Psoas muscle (tissue), 8 donors: ENCODE data around the gene GDAP1L1. TPM values are rescaled to one million over a fixed set of nuclear protein-coding genes. Genes with fewer than 3 reads are reported as not detected.
"Not testable (repeated sequence)": the region's sequence is repeated elsewhere in the genome, so short reads cannot be mapped to it uniquely, and the experiment has no call there.

ENCODE experiments used
- ATAC-seq, 4 donors: fragments of 200-7000 bp; cut with Tn5 transposase; one replicate each; pipeline ENCODE4 v1.9.1; 2020; ENCODE audit warnings: moderate library complexity in 3 of 4, mild to moderate bottlenecking in 2 of 4
- DNase-seq, 2 donors: peaks; one replicate each; pipeline ENCODE4 v3.0.0-alpha.2; 2020
- H3K27ac ChIP-seq: fragments of 200-600 bp; one replicate; pipeline ENCODE4 v1.8.0; 2022
- H3K27me3 ChIP-seq, 3 donors: fragments of 200-600 bp in 1 of 3; one replicate each; pipeline versions ENCODE4 v1.6.1 to v1.8.0; 2013 to 2022; ENCODE audit warnings: low read length in 2 of 3, mild to moderate bottlenecking in 2 of 3, moderate library complexity in 1 of 3; ENCODE audit not compliant: insufficient read depth in 3 of 3
- H3K36me3 ChIP-seq, 2 donors: fragments of 200-600 bp in 1 of 2; one replicate each; pipeline versions ENCODE4 v1.6.1 to v1.8.0; 2013 to 2022; ENCODE audit warnings: low read depth in 1 of 2, mild to moderate bottlenecking in 1 of 2, moderate library complexity in 1 of 2; ENCODE audit not compliant: insufficient read depth in 1 of 2
- H3K4me1 ChIP-seq: fragments of 200-600 bp; one replicate; pipeline ENCODE4 v1.8.0; 2022
- H3K4me3 ChIP-seq: fragments of 200-600 bp; one replicate; pipeline ENCODE4 v1.8.0; 2022; ENCODE audit warnings: mild to moderate bottlenecking
- H3K9me3 ChIP-seq: fragments of 200-600 bp; one replicate; pipeline ENCODE4 v1.8.0; 2022
- CTCF ChIP-seq: fragments of 200-600 bp; IDR thresholded peaks from one replicate; pipeline ENCODE4 v1.8.0; 2022; ENCODE audit warnings: antibody characterized with exemption
- WGBS, 3 donors: extraction: QIAGEN DNeasy Blood & Tissue Kit; methylation state at CpG; one replicate each; pipeline versions ENCODE4 v1.1.6 to v1.1.7; 2013; 5-methylcytosine and 5-hydroxymethylcytosine counted together
- intact Hi-C, 2 donors: fragments of 100-400 bp; cut with DNase I; formaldehyde crosslinking; loops; one replicate each; pipeline versions ENCODE4 v1.11.0 to v1.14.2; 2022
- polyA plus RNA-seq, 3 donors: library from polyadenylated mRNA; stranded (reverse); fragments of 200-250 nt; gene quantifications; one replicate each; pipeline ENCODE4 v1.2.3, GENCODE V29; 2013
- total RNA-seq, 4 donors: library from RNA; stranded (reverse); fragmentation: NEBNext Ultra II Directional in 2 of 4; extraction: Animal tissue kit (Norgen Biotek cat#: 25700) in 2 of 4; gene quantifications; one replicate each; pipeline versions ENCODE4 v1.2.1 to v1.2.4, GENCODE V29; 2021 to 2023
- donor health status: healthy with polysubstance abuse.
- donor health status: DM: no; HTN: no; CAD: no; lungs with moderate emphysema.
- donor health status: Bipolar disorder and iron deficiency.
- donor health status: healthy.
- donor health status: DM: yes; HTN: yes; CAD: no.
- donor health status: DM: no; HTN: no; CAD: no.
- donor health status: DM: no; HTN: no; CAD: no.
- donor health status: DM: yes; HTN: yes; CAD: no.

GDAP1L1 gene
- total and polyA plus RNA-seq, 7 donors: 0.04 TPM; not detected in 6

GRCh38 chr20:44231713-44232468 is 15.2 kb upstream of the GDAP1L1 start:
- 59 to 68% (median 67%) methylated on average over 10 of the region's 10 CpGs for WGBS, 3 donors
- Histone ChIP-seq H3K4me1 (no peaks in the 10 kb centered on the region), H3K9me3 (no peaks in the 10 kb centered on the region), H3K4me3 (no peak overlapping the region), H3K27ac (no peak overlapping the region), H3K36me3 (no peaks in the 10 kb centered on the region), H3K27me3 (no peaks in the 10 kb centered on the region)
- intact Hi-C loops: no loop called here
- DNase-seq: no peak
- no peak for ATAC-seq
- TF ChIP-seq CTCF: no peak

- H3K4me3 ChIP-seq, intact Hi-C loops, H3K9me3 ChIP-seq, H3K4me1 ChIP-seq, DNase-seq, ATAC-seq, H3K27ac ChIP-seq, H3K27me3 ChIP-seq, H3K36me3 ChIP-seq: not testable (repeated sequence)
- 87 to 97% (median 96%) methylated on average over 4 of the region's 4 CpGs for WGBS, 3 donors
Observed at GRCh38 chr20:44232469-44232856, 14.6 kb upstream of the GDAP1L1 start.

- Histone ChIP-seq H3K4me1 (no peaks in the 10 kb centered on the region), H3K27me3 (no peaks in the 10 kb centered on the region), H3K27ac (no peak overlapping the region), H3K9me3 (no peaks in the 10 kb centered on the region), H3K36me3 (no peaks in the 10 kb centered on the region), H3K4me3 (no peak overlapping the region)
- DNase-seq: no peak
- WGBS, 3 donors: 85 to 92% (median 86%) methylated on average over 6 of the region's 6 CpGs
- intact Hi-C loops: no loop called here
- TF ChIP-seq CTCF: no peak
- no peak for ATAC-seq
Observed at GRCh38 chr20:44233436-44234016, 13.6 kb upstream of the GDAP1L1 start.

GRCh38 chr20:44234566-44235317 is 12.4 kb upstream of the GDAP1L1 start:
- no peak for TF ChIP-seq CTCF
- Histone ChIP-seq H3K27me3 (no peaks in the 10 kb centered on the region), H3K4me1 (no peaks in the 10 kb centered on the region), H3K4me3 (no peak overlapping the region), H3K9me3 (no peaks in the 10 kb centered on the region), H3K36me3 (no peaks in the 10 kb centered on the region), H3K27ac (no peak overlapping the region)
- DNase-seq (no peak), ATAC-seq (no peak)
- intact Hi-C loops: no loop called here
- WGBS, 3 donors: 84 to 87% (median 85%) methylated on average over 14 of the region's 14 CpGs

GRCh38 chr20:44235702-44236101 is 11.4 kb upstream of the GDAP1L1 start:
- Histone ChIP-seq H3K4me3 (no peak overlapping the region), H3K9me3 (no peaks in the 10 kb centered on the region), H3K27me3 (no peaks in the 10 kb centered on the region), H3K4me1 (no peaks in the 10 kb centered on the region), H3K36me3 (no peaks in the 10 kb centered on the region), H3K27ac (no peak overlapping the region)
- intact Hi-C loops: no loop called here
- WGBS, 3 donors: 90 to 99% (median 94%) methylated on average over 2 of the region's 2 CpGs
- DNase-seq (no peak), ATAC-seq (no peak)
- no peak for TF ChIP-seq CTCF

GRCh38 chr20:44236840-44237239 is 10.3 kb upstream of the GDAP1L1 start:
- H3K27me3 ChIP-seq, DNase-seq, H3K27ac ChIP-seq, H3K4me3 ChIP-seq, intact Hi-C loops, H3K9me3 ChIP-seq, H3K4me1 ChIP-seq, H3K36me3 ChIP-seq, ATAC-seq: not testable (repeated sequence)
- WGBS, 3 donors: 71 to 76% (median 74%) methylated on average over 2 of the region's 2 CpGs
